NCI-H2029 treated with DMSO at 0.1 percent for 48 hours (cell line): ENCODE data around the gene SERPINF2.
"Not testable (repeated sequence)": the region's sequence is repeated elsewhere in the genome, so short reads cannot be mapped to it uniquely, and the experiment has no call there.

ENCODE experiments used
- DNase-seq: peaks from one replicate; lab custom pipeline; 2025; lab: John Stamatoyannopoulos, UW

The SERPINF2 gene

GRCh38 chr17:1762901-1763898, 20.5 kb downstream of the SERPINF2 start:
- DNase-seq = no peak

- no peak for DNase-seq
These were observed 21.6 kb downstream of the SERPINF2 start for GRCh38 chr17:1764284-1764683.

- DNase-seq = not testable (repeated sequence)
These were observed 22.0 kb downstream of the SERPINF2 start for GRCh38 chr17:1764705-1765104.

GRCh38 chr17:1765576-1765975, 22.9 kb downstream of the SERPINF2 start:
- no peak for DNase-seq

DNA sequence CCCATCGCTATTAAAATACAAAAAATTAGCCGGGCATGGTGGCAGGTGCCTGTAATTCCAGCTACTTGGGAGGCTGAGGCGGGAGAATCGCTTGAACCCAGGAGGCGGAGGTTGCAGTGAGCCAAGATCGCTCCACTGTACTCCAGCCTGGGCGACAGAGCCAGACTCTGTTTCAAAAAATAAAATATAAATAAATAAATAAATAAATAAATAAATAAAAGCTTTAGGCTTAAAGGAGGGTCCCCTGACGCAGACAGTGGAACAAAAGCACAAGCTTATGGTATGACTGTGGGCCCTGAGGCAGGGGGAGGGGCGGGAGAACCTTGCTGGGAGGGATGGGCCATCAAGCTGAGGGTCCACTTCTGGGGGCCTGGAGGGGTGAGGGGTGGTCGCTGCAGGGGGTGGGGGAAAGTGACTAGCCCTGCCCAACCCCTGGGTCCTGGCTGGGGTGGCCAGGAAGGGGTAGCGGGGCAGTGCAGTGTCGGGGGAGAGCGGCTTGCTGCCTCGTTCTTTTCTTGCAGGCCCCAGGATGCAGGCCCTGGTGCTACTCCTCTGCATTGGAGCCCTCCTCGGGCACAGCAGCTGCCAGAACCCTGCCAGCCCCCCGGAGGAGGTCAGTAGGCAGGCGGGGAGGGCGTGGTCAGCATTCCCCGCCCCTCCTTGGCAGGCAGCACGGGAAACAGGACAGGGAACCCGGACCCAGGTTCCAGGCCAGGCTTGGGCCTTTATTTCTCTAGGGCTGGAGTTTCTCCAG, 23.9 kb downstream of the SERPINF2 start:
- no peak for DNase-seq

DNA sequence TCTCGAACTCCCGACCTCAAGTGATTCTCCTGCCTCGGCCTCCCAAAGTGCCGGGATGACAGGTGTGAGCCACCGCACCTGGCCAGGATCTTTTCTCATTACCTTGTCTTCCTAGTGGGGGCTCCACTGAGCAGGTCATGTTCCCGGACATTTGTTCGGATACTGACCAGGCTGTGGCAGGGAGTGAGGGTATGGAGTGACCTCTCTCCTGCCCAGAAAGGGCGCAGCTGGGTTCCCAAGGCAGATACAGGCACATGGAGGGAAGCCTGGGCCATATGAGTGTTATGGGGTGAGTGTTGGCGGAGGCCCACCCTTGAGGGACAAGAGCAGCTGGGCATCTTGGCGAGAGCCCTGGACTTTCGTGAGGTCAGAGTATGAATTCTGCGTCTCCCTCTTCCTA, 24.7 kb downstream of the SERPINF2 start:
- no peak for DNase-seq

- DNase-seq = no peak
These were observed 27.3 kb downstream of the SERPINF2 start for GRCh38 chr17:1769822-1770477.

DNA sequence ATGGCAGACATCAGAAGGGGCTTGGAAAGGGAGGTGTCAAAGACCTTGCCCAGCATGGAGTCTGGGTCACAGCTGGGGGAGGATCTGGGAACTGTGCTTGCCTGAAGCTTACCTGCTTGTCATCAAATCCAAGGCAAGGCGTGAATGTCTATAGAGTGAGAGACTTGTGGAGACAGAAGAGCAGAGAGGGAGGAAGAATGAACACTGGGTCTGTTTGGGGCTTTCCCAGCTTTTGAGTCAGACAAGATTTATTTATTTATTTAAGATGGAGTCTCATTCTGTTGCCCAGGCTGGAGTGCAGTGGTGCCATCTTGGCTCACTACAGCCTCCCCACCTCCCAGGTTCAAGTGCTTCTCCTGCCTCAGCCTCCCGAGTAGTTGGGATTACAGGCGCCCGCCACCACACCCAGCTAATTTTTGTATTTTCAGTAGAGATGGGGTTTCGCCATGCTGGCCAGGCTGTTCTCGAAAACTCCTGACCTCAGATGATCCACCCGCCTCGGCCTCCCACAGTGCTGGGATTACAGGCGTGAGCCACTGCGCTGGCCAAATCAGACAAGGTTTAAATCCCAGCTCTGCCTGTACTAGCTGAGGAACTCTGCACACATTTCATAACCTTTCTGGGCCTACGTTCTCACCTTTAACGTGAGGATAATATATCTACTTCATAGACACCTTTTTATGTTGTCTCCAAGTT, 30.5 kb downstream of the SERPINF2 start:
- not testable (repeated sequence) for DNase-seq

DNA sequence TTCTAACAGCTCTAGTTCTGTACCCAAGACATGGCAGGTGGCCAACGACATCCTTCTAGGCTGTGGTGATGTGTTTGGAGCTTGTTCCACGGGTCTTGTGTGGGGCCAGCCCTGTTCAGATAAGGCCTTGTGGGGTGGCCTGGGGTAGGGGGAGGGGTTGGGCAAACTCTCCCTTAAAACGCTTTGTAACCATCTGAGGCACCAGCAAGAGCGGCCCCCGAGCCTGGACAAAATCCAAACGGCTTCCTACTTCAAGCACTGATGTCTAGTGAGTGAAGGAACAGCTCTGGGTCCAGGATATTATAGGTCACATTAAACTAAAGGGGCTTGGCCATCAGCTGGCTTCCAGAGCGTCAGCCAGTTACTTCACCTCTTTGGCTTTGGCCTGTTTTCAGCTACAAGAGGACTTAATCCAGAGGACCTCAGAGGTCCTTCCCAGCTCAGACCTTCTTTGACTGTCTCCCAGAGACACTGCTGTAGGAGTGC, 31.1 kb downstream of the SERPINF2 start:
- no peak for DNase-seq

- no peak for DNase-seq
These were observed 31.9 kb downstream of the SERPINF2 start for GRCh38 chr17:1774390-1775176.

- DNase-seq = no peak
These were observed 33.7 kb downstream of the SERPINF2 start for GRCh38 chr17:1776328-1776727.

- no peak for DNase-seq
These were observed 34.2 kb downstream of the SERPINF2 start for GRCh38 chr17:1776857-1777256.

DNA sequence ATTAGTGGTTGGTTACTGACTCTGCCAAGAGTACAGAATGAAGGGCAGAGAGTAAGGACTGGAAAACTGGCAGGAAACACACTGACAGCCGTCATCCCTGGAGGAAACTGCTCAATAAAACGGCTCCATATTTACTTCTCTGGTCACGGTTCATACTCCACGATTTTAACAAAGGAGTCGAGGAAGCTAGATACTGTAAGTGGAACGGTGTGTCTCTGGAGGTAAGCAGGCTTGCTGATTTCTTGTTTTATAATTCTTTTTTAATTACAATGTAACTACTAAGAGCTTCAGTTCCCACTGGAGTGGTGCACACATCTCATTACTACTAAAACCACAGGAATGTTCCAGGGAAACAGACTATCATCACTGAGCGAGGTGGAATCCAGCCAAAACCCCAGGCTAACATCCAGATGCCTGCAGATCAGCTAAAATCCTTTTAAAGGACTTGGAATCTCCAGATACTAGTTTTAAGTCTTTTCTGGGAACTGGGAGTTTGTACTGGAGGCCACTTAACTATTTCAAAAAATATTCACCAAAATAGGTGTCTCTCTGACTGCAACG, 37.0 kb downstream of the SERPINF2 start:
- DNase-seq = no peak

DNA sequence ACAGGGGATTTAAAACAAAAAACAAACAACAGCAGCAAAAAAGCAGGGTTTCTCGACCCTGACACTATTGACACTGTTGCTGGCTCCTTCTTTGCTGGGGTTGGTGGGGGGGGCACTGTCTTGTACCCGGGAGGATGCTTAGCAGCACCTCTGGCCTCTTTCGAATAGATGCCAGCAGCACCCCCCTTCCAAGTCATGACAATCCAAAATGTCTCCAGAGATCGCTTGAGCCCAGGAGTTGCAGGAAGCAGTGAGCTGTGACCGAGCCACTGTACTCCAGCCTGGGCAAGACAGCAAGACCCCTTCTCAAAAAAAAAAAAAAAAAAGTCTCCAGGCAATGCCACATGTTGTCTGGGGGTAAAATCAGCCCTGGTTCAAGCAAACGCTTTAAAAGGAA, 39.5 kb downstream of the SERPINF2 start:
- DNase-seq = no peak

GRCh38 chr17:1783271-1783670, 40.6 kb downstream of the SERPINF2 start:
- DNase-seq = no peak

GRCh38 chr17:1783834-1784611, 41.4 kb downstream of the SERPINF2 start:
- DNase-seq = no peak

GRCh38 chr17:1785930-1786329, 43.3 kb downstream of the SERPINF2 start:
- DNase-seq = no peak

GRCh38 chr17:1786708-1787107, 44.0 kb downstream of the SERPINF2 start:
- DNase-seq = no peak

GRCh38 chr17:1787301-1787902, 44.7 kb downstream of the SERPINF2 start:
- no peak for DNase-seq
